GM19463 (cell line): ENCODE data around the gene PLEKHM2.
"Not testable (repeated sequence)": the region's sequence is repeated elsewhere in the genome, so short reads cannot be mapped to it uniquely, and the experiment has no call there.

Experiments used
- ATAC-seq: cut with Tn5 transposase; IDR thresholded peaks from one replicate; pipeline ENCODE4 v1.9.1; 2021; ENCODE audit warnings: mild to moderate bottlenecking, moderate library complexity; ENCODE audit not compliant: unreplicated experiment

Gene PLEKHM2, protein sequence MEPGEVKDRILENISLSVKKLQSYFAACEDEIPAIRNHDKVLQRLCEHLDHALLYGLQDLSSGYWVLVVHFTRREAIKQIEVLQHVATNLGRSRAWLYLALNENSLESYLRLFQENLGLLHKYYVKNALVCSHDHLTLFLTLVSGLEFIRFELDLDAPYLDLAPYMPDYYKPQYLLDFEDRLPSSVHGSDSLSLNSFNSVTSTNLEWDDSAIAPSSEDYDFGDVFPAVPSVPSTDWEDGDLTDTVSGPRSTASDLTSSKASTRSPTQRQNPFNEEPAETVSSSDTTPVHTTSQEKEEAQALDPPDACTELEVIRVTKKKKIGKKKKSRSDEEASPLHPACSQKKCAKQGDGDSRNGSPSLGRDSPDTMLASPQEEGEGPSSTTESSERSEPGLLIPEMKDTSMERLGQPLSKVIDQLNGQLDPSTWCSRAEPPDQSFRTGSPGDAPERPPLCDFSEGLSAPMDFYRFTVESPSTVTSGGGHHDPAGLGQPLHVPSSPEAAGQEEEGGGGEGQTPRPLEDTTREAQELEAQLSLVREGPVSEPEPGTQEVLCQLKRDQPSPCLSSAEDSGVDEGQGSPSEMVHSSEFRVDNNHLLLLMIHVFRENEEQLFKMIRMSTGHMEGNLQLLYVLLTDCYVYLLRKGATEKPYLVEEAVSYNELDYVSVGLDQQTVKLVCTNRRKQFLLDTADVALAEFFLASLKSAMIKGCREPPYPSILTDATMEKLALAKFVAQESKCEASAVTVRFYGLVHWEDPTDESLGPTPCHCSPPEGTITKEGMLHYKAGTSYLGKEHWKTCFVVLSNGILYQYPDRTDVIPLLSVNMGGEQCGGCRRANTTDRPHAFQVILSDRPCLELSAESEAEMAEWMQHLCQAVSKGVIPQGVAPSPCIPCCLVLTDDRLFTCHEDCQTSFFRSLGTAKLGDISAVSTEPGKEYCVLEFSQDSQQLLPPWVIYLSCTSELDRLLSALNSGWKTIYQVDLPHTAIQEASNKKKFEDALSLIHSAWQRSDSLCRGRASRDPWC

DNA sequence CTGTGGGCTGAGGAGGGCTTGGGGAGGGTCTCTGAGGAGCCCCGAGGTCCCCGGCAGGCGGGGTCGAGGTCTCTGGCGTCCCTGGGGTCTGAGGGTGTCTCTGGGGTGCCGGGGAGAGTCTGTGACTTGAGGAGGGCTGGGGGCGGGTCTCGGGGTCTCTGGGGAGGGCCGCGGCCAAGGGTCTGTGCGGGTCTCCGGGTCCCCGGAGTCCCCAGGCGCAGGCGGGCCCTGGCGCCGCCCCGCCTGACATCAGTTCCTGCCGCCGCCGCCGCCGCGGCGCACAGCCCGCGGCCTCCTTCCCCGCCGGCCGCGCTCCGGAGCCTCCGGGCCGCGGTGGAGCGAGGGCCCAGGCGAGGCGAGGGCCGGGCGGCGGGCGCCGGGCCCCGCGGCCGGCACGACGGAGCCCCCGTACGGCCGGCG lies at the start of gene PLEKHM2:
PLEKHM2 (plus strand) TSS at position 279 of the 420 bp plus-strand sequence. CDS start 239 bp downstream, outside the sequence.
- peak; percentile 59 for ATAC-seq

DNA sequence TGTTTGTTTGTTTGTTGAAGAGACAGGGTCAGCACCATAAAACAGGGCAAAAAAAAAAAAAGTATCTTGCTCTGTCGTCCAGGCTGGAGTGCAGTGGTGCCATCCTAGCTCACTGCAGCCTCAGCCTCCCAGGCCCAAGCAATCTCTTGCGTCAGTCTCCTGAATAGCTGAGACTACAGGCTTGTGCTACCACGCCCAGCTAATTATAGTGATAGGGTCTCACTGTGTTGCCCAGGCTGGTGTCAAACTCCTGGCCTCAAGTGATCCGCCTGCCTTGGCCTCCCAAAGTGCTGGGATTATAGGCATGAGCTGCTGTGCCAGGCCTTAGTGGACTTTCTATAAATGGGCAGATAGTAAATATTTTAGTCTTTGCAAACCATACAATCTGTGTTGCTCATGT lies 47.7 kb upstream of the PLEKHM2 start:
- no peak for ATAC-seq

DNA sequence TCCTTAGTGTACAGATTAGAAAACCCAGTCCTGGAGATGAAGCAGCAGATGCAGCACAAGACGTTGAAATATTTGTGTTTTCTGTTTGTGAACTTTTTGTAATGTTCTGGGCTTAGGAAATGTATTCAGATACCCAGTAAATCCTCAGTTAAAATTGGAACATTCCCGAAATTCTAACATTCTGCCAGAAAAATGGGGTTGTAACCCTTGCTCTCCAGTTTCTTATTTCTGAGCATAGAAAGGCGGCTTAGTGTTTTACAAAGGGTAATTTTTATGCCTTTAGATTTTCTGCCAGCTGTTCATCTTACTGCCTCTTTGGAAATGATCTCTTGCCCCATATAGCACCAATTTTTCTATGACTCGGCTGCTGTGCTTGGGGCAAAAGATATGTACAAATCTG lies 46.3 kb upstream of the PLEKHM2 start:
- ATAC-seq = no peak

DNA sequence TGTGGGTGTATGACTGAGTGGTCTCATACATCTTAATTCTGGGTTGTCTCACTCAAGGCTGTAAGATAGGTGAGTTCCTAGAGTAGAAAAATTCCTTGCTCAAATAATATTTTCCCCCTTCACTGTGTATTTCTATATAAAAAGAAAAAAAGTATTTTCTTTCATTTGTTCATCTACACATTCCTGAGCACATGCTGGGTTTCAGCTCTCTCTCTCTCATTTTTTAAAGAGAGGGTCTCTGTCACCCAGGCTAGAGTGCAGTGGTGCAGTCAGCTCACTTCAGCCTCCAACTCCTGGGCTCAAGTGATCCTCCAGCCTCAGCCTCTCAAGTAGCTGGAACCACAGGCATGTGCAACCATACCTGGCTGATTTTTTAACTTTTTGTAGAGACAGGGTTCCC lies 44.9 kb upstream of the PLEKHM2 start:
- no peak for ATAC-seq

DNA sequence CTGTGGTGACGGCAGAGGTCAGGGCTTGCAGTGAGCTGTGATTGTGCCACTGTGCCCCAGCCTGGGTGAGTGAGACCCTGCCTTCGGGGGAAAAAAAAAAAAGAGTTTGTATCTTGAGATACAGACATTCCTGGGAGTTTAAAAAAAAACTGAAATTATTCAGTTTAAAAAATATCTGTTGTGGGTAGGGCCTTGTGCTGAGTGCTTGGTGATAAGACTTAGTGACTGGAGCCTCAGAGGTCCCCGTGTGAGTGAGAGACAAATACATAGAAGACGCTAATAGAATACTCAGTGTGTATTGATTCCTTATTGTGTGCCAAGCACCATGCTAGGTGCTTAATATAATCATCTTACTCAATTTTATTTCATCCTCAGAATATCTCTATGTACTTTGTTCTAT lies 44.2 kb upstream of the PLEKHM2 start:
- no peak for ATAC-seq

DNA sequence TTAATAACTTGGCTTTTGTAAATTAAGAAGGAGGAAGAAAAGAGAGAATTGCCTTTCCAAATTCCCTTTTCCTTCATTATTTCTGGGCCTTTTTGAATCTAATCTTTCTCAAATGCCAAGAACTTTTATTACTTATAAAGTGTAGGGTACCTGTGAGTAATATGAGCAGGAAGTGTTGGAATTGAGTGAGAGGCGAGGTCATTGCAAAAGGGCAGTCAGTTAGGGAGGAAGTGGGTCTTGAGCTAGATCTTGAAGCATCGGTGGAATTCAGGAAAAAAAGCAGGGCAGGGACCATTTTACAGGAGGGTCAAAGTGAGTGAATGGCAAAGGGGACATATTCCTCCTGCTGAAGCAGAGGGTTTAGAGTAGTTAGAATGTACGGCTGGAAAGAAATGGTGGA lies 43.5 kb upstream of the PLEKHM2 start:
- no peak for ATAC-seq

DNA sequence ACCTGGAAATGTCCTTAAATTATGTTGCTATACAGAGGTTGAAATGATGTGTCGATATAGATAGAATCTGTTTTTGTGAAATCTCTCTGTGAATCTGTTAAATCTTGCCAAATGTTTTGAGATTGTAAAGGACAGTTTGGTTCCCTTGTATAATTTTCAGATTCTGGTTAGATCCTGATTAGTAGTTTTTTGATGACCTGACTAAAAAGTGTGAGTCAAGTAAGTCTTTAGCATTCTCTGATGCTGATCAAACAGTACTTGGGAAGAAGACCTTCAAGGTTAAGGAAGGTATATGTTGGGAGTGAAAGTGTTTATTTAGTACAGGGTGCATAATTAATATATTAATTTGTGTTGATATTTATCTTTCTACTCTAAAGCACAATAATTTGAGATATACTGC lies 34.2 kb upstream of the PLEKHM2 start:
- no peak for ATAC-seq

DNA sequence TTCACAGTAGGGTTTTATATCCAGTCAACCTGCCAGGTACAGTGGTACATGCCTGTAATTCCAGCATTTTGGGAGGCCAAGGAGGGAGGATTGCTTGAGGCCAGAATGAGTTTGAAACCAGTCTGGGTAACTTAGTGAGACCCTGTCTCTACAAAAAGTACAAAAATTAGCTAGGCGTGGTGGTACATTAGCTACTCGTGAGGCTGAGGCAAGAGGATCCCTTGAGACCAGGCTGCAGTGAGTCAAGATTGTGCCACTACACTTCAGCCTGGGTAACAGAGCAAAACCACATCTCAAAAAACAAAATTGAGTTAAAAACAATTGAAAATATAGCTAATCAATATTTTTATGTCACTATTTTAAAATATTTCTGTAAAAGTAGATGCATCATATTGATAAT lies 33.7 kb upstream of the PLEKHM2 start:
- no peak for ATAC-seq

DNA sequence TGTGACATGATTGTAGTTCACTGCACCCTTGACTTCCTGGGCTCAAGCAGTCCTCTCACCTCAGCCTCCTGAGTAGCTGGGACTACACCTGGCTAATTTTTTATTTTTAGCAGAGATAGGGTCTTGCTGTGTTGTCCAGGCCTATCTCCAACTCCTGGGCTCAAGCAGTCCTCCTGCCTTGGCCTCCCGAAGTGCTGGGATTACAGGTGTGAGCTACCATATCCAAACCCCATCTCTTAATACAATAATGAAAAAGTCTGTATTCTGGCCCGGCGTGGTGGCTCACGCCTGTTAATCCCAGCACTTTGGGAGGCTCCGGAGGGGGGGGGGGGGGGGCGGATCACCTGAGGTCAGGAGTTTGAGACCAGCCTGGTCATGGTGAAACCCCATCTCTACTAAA lies 32.0 kb upstream of the PLEKHM2 start:
- not testable (repeated sequence) for ATAC-seq

DNA sequence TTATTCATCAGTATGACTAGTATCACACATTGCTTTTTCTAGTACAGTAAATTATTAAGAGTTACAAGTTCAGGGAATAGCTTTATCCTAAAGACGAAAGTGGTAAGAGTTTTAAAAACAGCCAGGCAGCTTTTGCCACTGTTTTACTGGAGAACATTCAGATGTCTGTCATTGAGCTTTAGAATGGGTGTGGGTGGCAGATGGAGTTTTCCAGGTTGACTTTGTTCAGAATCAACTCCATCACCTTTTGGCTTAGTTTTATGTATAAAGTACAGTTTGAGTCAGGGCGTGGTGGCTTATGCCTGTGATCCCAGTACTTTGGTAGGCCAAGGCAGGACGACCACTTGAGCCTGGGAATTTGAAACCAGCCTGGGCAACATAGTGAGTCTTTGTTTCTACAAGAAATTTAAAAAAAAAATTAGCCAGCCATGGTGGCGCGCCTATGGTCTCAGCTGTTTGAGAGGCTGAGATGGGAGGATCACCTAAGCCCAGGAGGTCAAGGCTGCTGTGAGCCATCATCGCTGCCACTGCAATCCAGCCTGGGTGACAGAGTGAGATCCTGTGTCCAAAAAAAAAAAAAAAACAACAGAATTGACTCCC lies 29.9 kb upstream of the PLEKHM2 start:
- no peak for ATAC-seq

DNA sequence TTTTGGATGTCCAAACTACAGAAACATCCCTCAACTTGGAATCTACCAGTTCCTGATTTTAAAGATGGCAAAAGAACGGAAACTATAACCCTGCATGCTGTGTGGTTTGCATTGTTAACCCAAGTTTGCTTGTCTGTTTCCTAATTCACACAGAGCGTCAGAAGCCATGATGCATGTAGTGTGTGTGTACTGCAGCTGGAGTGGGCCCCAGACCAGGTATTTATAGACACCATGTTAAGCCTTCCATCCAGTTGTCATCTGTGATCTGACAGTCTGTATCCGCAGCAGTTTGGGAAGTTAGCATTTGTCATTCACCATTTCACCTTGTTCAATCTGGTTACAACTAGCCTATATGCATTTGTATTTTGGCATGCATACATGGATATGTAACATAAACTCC lies 27.7 kb upstream of the PLEKHM2 start:
- no peak for ATAC-seq

DNA sequence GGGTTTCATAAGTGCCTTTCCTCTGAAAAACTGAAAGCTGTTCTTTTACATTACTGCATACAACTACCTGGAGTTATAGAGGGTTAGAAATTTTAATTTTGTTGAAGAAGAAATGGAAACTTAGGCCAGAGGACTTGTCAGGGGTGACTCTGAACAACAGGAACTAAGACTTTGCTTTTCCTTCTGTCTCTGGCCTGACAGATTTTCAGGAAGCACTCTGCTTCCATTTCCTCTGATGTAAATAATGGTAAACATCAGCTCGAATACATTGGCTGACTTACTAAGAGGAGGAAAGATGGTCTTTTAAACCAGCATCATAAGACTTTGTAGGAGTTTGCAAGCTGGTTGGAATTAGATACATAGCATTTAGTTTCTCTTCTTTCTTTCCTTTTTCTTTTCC lies 27.1 kb upstream of the PLEKHM2 start:
- ATAC-seq = no peak

DNA sequence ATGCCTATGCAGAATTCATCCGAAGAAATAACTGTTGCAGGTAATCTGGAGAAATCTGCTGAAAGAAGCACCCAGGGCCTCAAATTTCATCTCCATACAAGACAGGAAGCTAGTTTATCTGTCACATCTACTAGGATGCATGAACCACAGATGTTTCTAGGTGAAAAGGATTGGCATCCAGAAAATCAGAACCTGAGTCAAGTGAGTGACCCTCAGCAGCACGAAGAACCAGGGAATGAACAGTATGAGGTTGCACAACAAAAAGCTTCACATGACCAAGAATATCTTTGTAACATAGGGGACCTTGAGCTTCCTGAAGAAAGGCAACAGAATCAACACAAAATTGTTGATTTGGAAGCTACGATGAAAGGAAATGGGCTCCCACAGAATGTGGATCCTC lies 24.0 kb upstream of the PLEKHM2 start:
- ATAC-seq = no peak

DNA sequence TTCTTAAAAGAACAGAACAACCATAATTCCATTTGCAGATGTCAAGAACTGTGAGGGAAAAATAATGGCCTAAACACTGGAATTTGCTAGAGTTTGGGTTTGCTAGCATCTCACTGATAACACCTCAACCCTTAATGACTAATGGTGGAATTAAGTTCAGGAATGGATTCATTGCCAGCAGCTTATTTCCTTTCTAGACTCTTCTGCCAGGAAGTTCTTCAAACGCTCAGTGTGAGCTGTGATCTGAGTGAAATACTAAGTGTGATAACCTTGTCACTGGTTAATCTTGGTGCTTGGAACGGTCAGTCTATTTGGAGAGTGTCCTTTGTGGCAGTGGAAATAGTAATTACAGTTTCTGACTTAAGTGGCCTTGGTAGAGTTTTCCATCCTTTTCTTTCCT lies 21.6 kb upstream of the PLEKHM2 start:
- no peak for ATAC-seq

DNA sequence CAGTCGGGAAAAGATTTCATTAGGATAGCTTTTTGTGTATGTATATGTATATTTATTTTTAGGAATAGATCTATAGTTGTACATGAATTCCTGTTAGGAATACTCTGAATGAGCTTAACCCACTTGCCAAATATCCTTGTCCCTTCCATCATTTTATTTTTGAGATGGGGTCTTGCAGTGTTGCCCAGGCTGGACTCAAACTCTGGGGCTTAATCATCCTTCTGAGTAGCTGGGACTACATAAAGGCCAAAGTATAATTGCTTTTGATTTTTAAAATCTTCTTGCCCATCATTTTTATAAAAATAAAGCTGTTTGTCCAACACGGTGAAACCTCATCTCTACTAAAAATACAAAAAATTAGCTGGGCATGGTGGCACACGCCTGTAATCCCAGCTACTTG lies 20.2 kb upstream of the PLEKHM2 start:
- ATAC-seq = no peak

DNA sequence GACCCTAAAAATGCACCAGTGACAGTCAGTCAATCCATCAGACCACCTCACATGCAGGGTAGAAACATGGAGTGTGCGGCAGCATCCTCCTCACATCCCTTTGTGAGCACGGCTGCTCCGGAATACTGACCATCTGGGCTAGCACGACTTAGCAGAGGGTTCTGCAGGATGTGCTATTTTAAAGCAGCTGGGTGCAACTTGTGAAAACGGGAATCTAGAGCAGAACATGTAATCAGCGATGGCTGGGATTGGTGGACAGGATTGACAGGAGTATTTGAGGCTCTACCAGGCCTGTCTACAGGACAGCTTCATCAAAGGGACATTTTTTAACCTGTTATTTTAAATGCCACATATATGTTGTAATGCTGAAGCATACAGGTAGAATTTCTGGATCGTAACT lies 16.8 kb upstream of the PLEKHM2 start:
- no peak for ATAC-seq

DNA sequence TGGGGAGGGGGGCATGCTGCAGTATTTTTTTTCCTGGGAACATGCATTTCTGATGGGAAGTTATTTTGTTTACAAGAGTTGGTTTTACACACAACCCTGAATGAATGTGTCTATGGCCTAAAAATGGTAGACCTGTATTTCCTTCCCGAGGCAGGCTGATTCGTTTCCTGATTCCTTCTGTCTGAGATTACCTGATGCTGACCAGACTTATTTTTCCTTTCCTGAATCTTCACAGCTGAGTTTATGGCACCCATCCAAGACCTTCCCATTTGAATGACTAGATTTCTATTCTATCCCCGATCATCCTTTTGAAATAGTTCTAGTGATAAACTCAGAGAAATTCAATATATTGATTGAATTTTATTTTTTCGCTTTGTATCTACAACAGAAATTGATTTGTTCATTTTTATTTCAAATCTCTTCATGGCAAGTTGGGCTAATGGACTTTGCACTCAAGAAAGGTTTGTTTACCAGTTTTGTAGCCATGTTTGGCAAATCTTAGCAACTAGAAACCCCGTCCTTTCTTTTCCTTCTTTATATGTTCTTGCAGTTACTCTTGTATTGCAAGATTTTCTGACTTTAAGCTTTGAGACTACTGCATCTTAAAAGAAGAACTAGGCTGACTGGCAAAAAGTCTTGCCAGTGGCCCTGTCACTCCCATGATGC lies 15.9 kb upstream of the PLEKHM2 start:
- no peak for ATAC-seq

DNA sequence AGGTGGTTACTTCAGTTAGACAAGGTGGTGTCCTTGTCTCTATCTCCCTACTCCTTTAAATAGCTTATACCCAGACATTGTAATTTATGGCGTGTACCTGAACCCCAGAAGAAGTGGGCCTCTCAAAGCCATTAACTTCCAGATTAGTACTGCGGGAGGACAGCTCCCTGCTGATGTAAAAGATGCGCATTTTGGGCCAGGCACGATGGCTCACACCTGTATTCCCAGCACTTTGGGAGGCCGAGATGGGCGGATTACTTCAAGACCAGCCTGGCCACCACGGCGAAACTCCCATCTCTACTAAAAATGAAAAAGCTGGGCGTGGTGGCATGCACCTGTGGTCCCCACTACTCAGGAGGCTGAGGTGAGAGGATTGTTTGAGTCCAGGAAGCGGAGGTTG lies 15.0 kb upstream of the PLEKHM2 start:
- no peak for ATAC-seq

DNA sequence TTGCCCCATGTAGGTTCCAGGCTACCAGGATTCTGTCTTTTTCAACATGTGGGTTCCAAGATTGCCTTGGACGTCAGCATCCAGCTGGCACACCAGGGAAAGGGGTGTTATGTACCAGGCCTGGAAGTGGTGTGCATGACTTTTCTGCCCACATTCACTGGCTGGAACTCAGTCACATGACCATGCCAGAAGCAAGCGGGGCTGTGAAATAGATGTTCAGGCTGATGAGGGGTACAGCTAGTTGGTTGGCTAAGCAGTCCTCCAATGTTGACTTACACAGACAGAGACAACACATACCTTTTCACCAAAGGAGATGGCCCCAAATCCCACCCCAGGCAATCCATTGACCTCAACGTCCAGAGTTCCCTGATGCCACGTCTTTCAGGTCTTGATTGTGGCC lies 14.3 kb upstream of the PLEKHM2 start:
- no peak for ATAC-seq

DNA sequence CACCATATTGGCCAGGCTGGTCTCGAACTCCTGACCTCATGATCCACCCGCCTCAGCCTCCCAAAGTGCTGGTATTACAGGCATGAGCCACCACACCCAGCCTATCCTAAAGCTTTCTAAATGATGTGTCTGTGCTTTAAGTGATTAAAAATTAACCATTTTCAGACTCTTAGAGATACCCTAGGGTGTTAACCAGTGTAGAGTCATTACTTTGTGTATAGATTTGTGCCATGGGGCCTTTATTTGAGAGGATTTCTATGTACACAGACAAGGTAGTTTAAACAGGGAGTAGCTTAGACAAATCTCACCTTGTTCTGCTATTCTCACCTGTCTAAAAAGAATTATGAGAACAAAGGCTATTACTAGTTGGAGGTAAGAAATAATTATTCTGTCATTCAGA lies 12.7 kb upstream of the PLEKHM2 start:
- ATAC-seq = no peak
